GM18861 (cell line): ENCODE data around the gene PRKAG2.

Experiments
- ATAC-seq: cut with Tn5 transposase; IDR thresholded peaks from one replicate; pipeline ENCODE4 v1.9.1; 2021; ENCODE audit not compliant: unreplicated experiment

The PRKAG2 gene

DNA sequence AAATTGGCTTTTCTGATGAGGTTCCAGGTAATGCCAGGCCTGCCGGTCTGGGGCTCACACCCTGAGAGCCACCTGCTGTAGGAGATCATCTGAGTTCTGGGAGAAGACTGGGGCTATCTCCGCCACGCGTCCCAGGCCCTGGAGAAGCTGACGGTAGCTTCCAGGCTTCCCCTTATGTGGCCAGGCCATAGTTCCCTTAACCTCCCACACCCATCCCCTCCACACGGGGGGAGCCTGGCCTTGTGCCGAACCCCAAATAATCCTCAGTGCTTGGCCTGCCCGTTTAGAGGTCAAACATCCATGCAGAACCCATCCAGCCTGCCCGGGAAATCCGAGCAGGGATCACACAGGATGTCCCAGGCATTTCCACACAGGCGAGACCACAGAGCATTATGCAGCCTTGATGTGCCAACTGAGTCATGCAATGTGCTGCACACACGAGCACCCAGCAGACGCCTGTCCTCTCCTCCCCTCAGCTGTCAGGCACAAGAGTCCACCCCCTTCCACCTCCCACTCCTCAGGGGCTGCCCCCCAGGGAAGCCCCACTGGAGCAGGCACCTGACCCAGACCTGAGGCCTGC is 176.2 kb downstream of the PRKAG2 start:
- ATAC-seq, result no peak

GRCh38 chr7:151699928-151700319 is 177.0 kb downstream of the PRKAG2 start:
- ATAC-seq, result no peak

DNA sequence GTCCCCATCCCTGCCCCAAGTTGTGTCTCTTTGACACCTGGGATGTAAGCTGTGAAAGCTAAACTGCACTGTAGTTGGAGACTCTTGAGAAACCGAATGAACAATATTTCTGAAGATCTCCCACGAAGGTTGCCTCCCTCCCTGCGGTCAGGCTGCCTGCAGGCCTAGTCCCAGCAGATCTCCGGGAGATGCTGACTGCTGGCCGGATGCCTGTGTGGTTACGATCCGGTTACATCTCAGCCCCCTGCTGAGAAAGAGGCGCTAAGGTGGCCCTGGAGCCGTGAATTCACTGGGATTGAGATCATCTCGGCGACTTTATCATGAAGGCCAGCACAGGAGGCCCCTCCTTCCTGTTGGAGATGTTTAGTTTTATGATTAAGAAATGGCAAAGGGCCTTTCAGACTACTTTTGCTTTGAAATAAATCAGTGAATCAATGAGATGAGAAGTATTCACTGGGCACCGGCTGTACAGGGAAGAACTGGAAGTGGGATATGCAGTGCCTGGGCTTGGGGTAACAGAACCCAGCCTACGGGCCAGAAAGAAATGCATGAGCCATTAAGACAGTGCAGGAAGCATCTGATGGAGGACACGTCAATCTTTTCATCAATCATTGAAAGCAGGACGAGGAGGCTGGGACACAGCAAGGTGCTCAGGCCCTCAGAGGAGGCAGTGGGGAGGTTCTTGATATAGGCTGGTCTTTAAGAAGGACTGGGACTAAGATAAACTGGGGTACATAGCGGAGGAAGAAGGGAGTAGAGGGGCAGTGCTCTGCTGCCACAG is 177.6 kb downstream of the PRKAG2 start:
- no peak for ATAC-seq

GRCh38 chr7:151697942-151698341 is 179.0 kb downstream of the PRKAG2 start:
- no peak for ATAC-seq

- no peak for ATAC-seq
Observed at GRCh38 chr7:151697515-151697895, 179.4 kb downstream of the PRKAG2 start.

DNA sequence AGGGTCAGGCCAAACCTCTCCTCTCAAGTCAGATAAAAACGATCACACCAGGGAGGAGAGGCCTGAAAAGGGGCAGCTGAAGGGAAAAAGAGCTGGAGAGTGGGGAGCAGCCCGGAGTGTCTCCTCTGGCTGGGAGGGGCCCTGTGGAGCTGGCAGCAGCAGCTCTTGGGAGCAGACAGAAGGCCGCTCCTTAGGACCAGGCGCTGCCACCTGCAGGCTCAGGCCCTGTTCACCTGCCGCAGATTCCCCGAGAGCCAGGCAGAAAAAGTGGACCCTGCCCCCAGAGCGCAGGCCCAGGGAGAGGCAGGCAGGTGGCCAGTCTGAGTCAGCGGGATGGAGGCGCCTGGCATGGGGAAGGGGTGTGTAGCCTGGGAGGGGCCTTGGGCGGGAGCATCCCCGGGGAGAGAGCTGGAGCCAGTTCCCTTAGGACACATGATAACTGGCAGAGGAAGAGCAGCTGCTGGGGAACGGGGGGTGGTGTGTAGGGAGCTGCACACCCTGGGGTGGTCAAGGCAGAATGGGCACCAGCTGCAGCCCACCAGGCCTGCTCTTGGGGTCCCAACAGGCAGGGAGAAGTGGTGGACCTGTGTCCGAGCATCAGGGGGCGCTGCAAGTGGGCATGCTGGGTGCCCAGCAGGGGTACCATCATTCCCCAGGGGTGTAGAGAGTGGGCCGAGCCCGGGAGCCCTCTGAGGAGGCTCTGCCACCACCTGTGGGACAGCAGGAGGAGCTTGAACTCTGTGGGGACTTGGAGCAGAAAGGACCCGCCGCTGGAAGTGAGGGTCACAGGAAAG is 180.0 kb downstream of the PRKAG2 start:
- ATAC-seq, result no peak

GRCh38 chr7:151695951-151696541 is 180.9 kb downstream of the PRKAG2 start:
- no peak for ATAC-seq

DNA sequence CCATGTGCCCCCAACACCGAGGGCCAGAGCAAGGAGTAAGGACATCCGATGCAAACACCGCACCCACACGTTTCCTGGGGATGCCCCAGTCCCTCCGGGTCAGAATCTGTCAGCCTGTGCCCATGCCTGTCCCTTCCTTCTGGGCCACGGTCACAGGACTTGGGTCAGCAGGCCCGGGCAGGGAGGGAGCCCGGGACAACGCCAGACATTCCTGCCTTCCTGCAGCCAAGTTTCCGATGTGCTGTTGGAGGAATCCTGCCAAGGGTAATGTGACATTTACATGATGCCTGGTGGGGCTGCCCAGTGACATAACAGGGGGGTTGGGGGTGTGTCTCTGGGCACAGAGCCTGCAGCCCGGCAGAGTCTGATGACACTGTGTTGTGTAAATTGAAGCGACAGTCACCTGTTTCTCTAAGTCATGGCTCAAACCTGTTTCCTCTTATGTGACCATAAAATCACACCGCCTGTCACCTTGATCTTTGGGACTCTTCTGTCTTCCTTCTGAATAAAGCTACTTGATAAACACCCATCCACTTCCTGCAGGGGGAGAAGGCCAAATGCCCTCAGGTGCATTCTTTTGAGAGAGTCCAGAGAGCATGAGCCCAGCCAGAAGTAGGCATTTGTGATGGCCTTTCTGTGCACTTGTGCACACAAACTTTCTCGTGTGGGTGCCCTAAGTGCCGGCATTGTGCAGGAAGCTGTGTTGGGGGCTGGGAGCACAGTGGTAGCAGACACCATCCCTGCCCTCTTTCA is 181.9 kb downstream of the PRKAG2 start:
- ATAC-seq, result no peak

DNA sequence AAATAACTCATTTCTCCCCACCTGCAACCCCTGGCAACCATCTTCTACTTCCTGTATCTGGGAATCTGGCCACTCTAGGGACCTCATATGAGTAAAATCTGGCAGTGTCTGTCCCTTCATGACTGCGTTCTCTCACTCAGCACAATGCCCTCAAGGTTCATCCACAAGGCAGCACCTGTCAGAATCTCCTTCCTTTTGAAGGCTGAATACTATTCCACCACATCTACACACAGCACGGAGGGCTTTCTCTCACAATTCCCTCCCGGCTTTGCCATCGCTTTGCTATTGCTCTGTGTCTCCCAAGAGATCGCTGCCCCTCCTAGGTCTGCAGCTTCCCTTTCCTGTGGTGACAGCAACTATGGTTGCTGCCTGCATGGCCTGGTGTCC is 182.5 kb downstream of the PRKAG2 start:
- ATAC-seq, result no peak

DNA sequence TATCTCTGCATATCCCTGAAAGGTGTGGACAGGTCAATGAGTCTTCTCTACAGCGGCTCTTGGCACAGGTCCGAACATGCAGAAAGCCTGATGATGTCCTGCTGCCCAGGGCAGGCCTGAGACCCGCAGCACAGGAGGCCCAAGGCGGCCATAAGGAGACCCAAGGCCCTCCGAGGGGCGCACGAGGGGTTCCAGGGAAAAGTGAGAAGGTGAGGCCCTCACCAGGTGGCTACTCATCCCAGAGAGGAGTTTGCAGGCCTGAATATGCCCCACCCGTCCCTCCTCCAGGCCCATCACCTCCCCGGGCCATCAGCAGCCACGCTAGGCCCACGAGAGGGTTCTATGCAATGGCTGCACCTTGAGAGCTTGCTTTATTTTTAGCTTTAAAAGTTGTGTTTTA is 183.8 kb downstream of the PRKAG2 start:
- ATAC-seq, result no peak

DNA sequence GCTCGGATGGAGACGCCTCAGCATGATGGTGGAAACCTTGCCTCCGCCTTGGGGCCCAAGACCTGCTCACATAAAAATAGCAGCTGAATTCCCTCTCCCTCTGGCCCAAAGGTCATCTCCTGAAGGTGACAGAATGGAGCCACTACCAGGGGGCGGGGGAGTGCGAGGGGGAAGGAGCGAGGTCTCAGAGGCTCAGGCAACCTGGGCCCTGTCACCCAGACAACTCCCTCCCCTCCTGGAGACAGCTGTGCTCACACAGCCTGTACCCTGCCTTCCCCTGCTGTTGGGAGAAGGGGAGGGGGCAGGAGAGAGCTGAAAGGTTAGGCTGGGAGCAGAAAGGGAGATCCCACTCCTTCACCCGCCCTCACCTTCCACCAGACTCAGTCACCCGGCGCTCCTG is 184.2 kb downstream of the PRKAG2 start:
- ATAC-seq, result no peak

DNA sequence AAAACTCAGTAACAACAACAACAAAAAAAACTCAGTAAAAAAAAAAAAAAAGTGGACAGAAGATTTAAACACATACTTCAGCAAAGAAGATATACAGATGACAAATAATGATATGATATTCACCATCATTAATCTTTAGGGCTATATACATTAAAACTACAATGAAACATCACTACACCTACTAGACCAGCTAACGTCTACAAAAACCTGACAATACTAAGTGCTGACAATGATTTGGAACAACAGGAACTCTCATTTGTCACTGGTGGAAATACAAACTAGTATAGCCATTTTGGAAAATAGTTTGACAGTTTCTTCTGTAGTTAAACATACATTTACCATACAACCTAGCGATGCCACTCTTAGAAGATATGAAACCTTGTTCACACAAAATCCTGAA is 185.5 kb downstream of the PRKAG2 start:
- no peak for ATAC-seq

GRCh38 chr7:151690606-151691005 is 186.3 kb downstream of the PRKAG2 start:
- no peak for ATAC-seq

- ATAC-seq, result no peak
Observed at GRCh38 chr7:151689196-151689971, 187.5 kb downstream of the PRKAG2 start.

- no peak for ATAC-seq
Observed at GRCh38 chr7:151688236-151688780, 188.6 kb downstream of the PRKAG2 start.

- no peak for ATAC-seq
Observed at GRCh38 chr7:151687523-151688235, 189.2 kb downstream of the PRKAG2 start.

DNA sequence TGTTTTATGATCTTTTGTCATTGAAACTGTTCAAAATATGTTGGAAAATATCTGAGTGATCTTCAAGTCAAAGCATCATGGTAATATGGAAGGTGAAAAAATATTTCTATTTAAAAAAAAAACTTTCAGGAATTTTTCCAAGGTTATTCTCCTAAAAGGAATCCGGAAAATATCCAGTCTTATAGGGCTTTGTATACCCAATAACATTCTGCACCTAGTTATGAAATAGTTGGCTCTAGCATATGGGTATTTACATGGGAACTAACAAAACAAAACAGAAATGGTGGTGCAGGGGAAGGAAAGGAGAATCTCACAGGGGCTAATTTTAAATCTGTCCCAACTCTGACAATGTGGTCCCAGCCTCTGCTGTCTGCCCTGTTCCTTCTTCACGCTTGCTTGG is 190.1 kb downstream of the PRKAG2 start:
- ATAC-seq, result no peak

GRCh38 chr7:151686016-151686766 is 190.7 kb downstream of the PRKAG2 start:
- no peak for ATAC-seq
